Mesenchymal stem cell (in vitro differentiated cells and primary cell): Measurements from ENCODE around the gene RBFA.

Source experiments
- DNase-seq: peaks from one replicate; pipeline ENCODE4 v3.0.0-alpha.2; 2013
- H2AFZ ChIP-seq: one replicate; pipeline ENCODE4 v1.6.1; 2013; ENCODE audit warnings: low read depth, mild to moderate bottlenecking, control low read depth, inconsistent platforms, low read length, moderate library complexity
- H2AK5ac ChIP-seq: 2 replicates; pipeline ENCODE4 v1.6.1; 2013; ENCODE audit warnings: low read length, moderate library complexity, mild to moderate bottlenecking, inconsistent platforms; ENCODE audit not compliant: severe bottlenecking
- H2BK120ac ChIP-seq: one replicate; pipeline ENCODE4 v1.6.1; 2013; ENCODE audit warnings: low read depth, mild to moderate bottlenecking, inconsistent platforms, low read length, moderate library complexity
- H2BK12ac ChIP-seq, 2 experiments: one replicate each; pipeline ENCODE4 v1.6.1; 2013; ENCODE audit warnings: inconsistent platforms in 2 of 2, low read length in 2 of 2, mild to moderate bottlenecking in 2 of 2, moderate library complexity in 2 of 2, control low read depth in 1 of 2
- H2BK15ac ChIP-seq: one replicate; pipeline ENCODE4 v1.6.1; 2013; ENCODE audit warnings: mild to moderate bottlenecking, low read depth, inconsistent platforms; ENCODE audit not compliant: poor library complexity, severe bottlenecking
- H2BK5ac ChIP-seq: 2 replicates; pipeline ENCODE4 v1.6.1; 2013; ENCODE audit warnings: low read depth, mild to moderate bottlenecking, low read length, control low read depth, inconsistent platforms; ENCODE audit not compliant: poor library complexity, severe bottlenecking
- H3K14ac ChIP-seq, 2 experiments: one replicate each; pipeline ENCODE4 v1.6.1; 2013; ENCODE audit warnings: inconsistent platforms in 2 of 2, low read length in 2 of 2, control low read depth in 1 of 2, mild to moderate bottlenecking in 1 of 2, moderate library complexity in 1 of 2
- H3K18ac ChIP-seq, 2 experiments: one replicate each; pipeline ENCODE4 v1.6.1; 2013; ENCODE audit warnings: inconsistent platforms in 2 of 2, low read length in 2 of 2, control low read depth in 1 of 2, low read depth in 1 of 2, mild to moderate bottlenecking in 1 of 2
- H3K23ac ChIP-seq, 2 experiments: one replicate each; pipeline ENCODE4 v1.6.1; 2013; ENCODE audit warnings: inconsistent platforms in 2 of 2, low read length in 2 of 2, mild to moderate bottlenecking in 2 of 2, moderate library complexity in 2 of 2, control low read depth in 1 of 2
- H3K27ac ChIP-seq: 2 replicates; pipeline ENCODE4 v1.5.1; 2013; ENCODE audit warnings: mild to moderate bottlenecking, moderate library complexity, low read length, control low read depth, inconsistent platforms; ENCODE audit not compliant: poor library complexity, severe bottlenecking
- H3K27me3 ChIP-seq, 2 experiments: 2 replicates each; pipeline versions ENCODE4 v1.6.1 to v1.7.0; 2013; ENCODE audit warnings: low read length in 2 of 2, mild to moderate bottlenecking in 2 of 2, moderate library complexity in 2 of 2, control low read depth in 1 of 2, inconsistent platforms in 1 of 2; ENCODE audit not compliant: control insufficient read depth in 1 of 2, insufficient read depth in 1 of 2
- H3K36me3 ChIP-seq, 2 experiments: 2 replicates each; pipeline versions ENCODE4 v1.6.1 to v1.7.0; 2013; ENCODE audit warnings: low read length in 2 of 2, control low read depth in 1 of 2, inconsistent platforms in 1 of 2, low read depth in 1 of 2, mild to moderate bottlenecking in 1 of 2; ENCODE audit not compliant: insufficient read depth in 2 of 2, control insufficient read depth in 1 of 2
- H3K4ac ChIP-seq, 2 experiments: one replicate each; pipeline ENCODE4 v1.6.1; 2013; ENCODE audit warnings: inconsistent platforms in 2 of 2, low read length in 2 of 2, mild to moderate bottlenecking in 2 of 2, moderate library complexity in 2 of 2, control low read depth in 1 of 2, low read depth in 1 of 2
- H3K4me1 ChIP-seq: 2 replicates; pipeline ENCODE4 v1.6.1; 2013; ENCODE audit warnings: low read depth, low read length, control low read depth; ENCODE audit not compliant: control insufficient read depth, insufficient read depth
- H3K4me2 ChIP-seq: 2 replicates; pipeline ENCODE4 v1.6.1; 2013; ENCODE audit warnings: low read length, mild to moderate bottlenecking, inconsistent platforms; ENCODE audit not compliant: poor library complexity, severe bottlenecking
- H3K4me3 ChIP-seq, 2 experiments: 2 replicates each; pipeline versions ENCODE4 v1.5.1 to v1.7.0; 2013; ENCODE audit warnings: low read length in 2 of 2, mild to moderate bottlenecking in 2 of 2, control low read depth in 1 of 2, low read depth in 1 of 2; ENCODE audit not compliant: insufficient read depth in 1 of 2
- H3K79me1 ChIP-seq: replicated peaks from 2 replicates; pipeline ENCODE4 v1.6.1; 2013; ENCODE audit warnings: mild to moderate bottlenecking, control low read depth, low read length, inconsistent platforms; ENCODE audit not compliant: poor library complexity, severe bottlenecking
- H3K9ac ChIP-seq: 2 replicates; pipeline ENCODE4 v1.7.0; 2013; ENCODE audit warnings: mild to moderate bottlenecking, low read length, moderate library complexity
- H3K9me3 ChIP-seq: 2 replicates; pipeline ENCODE4 v1.7.0; 2013; ENCODE audit warnings: mild to moderate bottlenecking, low read length; ENCODE audit not compliant: control insufficient read depth
- H4K8ac ChIP-seq: one replicate; pipeline ENCODE4 v1.6.1; 2013; ENCODE audit warnings: inconsistent platforms, mild to moderate bottlenecking, low read length, moderate library complexity
- H4K91ac ChIP-seq: one replicate; pipeline ENCODE4 v1.6.1; 2013; ENCODE audit warnings: mild to moderate bottlenecking, low read length, inconsistent platforms
- WGBS: methylation state at CpG from one replicate; pipeline ENCODE4 v1.1.7; 2013; ENCODE audit warnings: mixed read lengths; 5-methylcytosine and 5-hydroxymethylcytosine counted together

RBFA gene

DNA sequence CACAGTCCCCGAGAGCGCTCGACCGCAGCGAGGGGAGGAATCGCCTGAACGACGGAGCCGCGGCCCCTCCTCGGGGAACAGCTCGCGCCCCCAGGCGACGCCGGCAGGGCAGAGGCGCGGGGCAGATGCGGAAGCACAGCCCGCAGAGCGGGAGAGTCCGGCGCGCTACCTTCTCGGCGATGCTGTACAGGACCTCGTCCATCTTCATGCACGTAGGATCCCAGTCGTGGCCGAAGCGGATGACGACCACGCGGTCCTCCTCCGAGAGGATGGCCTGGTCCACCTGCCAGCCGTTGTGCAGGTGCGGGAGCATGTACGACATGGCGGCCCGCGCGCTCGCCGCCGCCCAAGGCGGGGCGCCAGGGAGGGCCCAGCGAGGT, 46.2 kb upstream of the RBFA start:
- Histone ChIP-seq H3K18ac (peak overlapping the region; percentile 64 to 72), H3K4me2 (peak overlapping the region; percentile 84), H4K91ac (peak overlapping the region; percentile 94), H4K8ac (peak overlapping the region; percentile 94), H3K79me1 (peaks cover 3% of the 10 kb centered on the region), H2BK12ac (peak overlapping the region in 1 of 2 experiments; percentile 72), H2BK5ac (no peak overlapping the region), H3K27me3 (no peaks in the 10 kb centered on the region), H3K27ac (no peak overlapping the region), H3K23ac (peak overlapping the region in 1 of 2 experiments; percentile 6), H2BK15ac (no peak overlapping the region), H2AFZ (peak overlapping the region; percentile 63), H3K4me1 (peaks cover 13% of the 10 kb centered on the region), H2BK120ac (peak overlapping the region; percentile 15), H3K4me3 (peak overlapping the region; percentile 88 to 97), H2AK5ac (no peak overlapping the region), H3K36me3 (peaks cover 7 to 13% of the 10 kb centered on the region in 2 experiments), H3K14ac (peak overlapping the region in 1 of 2 experiments; percentile 63), H3K4ac (peak overlapping the region; percentile 15 to 84), H3K9me3 (no peaks in the 10 kb centered on the region), H3K9ac (peak overlapping the region; percentile 100)
- under 1% methylated on average over 46 of the region's 48 CpGs for WGBS
- DNase-seq = peak; percentile 70

DNA sequence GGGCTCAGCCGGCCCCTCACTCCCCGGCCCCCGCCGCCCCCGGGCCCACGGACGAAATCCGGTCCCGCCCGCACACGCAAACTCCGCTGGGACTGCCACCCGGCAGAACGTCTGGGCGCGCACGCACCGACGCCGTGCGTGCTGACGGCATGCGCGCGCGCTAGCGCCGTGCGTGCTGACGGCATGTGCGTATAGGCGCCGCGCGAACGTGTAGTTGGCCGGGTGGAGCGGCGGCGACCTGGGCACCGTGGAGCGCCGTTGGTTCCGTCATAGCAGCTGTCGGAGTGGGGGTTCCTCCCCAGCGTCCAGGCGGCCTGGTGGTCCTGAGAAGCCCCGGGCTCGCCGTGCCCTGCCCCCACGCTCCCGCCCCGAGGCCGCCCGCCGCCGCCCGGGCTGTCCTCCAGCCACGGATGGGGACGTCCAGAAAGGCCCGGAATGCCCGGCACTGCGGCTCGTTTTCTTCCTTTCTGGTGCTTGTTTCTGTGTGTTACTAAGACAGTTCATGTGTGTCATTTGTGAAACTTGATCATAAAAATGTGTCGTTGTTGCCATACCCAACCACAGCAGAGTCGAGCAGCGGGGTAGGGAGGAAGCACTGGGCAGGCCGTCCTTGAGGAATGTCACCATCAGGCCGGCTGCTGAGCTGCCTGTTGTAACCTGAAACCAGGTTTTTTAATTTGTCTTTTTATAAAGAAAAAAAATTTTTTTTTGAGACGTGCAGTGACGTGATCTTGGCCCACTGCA, 45.6 kb upstream of the RBFA start, which contains the start of gene TXNL4A:
Gene TXNL4A, minus strand, starts transcription at position 113 of the 744 bp plus-strand sequence. CDS start 171 bp downstream, outside the sequence.
- WGBS = 2% methylated on average over 71 of the region's 71 CpGs
- no peaks in the 10 kb centered on the region for H3K27me3 ChIP-seq
- H3K9me3 ChIP-seq = no peaks in the 10 kb centered on the region
- H2AK5ac ChIP-seq = no peak within 1 kb of the TSS
- peak within 1 kb of the TSS; percentile 88 for H3K14ac ChIP-seq
- H2BK120ac ChIP-seq = peak within 1 kb of the TSS; percentile 54
- H2BK12ac ChIP-seq = peak within 1 kb of the TSS in 1 of 2 experiments; percentile 72
- H3K4me1 ChIP-seq = peaks cover 13% of the 10 kb centered on the region
- H3K4ac ChIP-seq = peak within 1 kb of the TSS; percentile 84 to 89
- H3K23ac ChIP-seq = peak within 1 kb of the TSS in 1 of 2 experiments; percentile 6
- H2AFZ ChIP-seq = peak within 1 kb of the TSS; percentile 83
- peak within 1 kb of the TSS; percentile 63 for H3K27ac ChIP-seq
- peak within 1 kb of the TSS; percentile 99 for H4K8ac ChIP-seq
- peak within 1 kb of the TSS; percentile 96 to 97 for H3K18ac ChIP-seq
- H3K79me1 ChIP-seq = peaks cover 3% of the 10 kb centered on the region
- H2BK5ac ChIP-seq = peak within 1 kb of the TSS; percentile 24
- peak within 1 kb of the TSS; percentile 93 for H2BK15ac ChIP-seq
- DNase-seq = peak; percentile 82
- H4K91ac ChIP-seq = peak within 1 kb of the TSS; percentile 94
- H3K36me3 ChIP-seq = peaks cover 7 to 13% of the 10 kb centered on the region in 2 experiments
- peak within 1 kb of the TSS; percentile 100 for H3K9ac ChIP-seq
- peak within 1 kb of the TSS; percentile 88 to 97 for H3K4me3 ChIP-seq
- peak within 1 kb of the TSS; percentile 91 for H3K4me2 ChIP-seq

DNA sequence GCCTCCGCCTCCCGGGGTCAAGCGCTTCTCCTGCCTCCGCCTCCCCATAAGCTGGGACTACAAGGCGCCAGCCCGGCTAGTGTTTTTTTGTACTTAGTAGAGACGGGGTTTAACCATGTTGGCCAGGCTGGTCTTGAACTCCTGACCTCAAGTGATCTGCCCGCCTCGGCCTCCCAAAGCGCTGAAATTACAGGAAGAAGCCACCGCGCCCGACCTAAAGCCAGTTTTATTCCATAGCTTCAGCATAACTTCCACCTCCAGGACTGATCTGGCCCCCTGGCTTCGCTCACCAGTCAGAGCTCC, 45.1 kb upstream of the RBFA start:
- peaks cover 3% of the 10 kb centered on the region for H3K79me1 ChIP-seq
- 83% methylated on average over 14 of the region's 14 CpGs for WGBS
- H2BK15ac ChIP-seq = no peak overlapping the region
- H3K27ac ChIP-seq = no peak overlapping the region
- H3K27me3 ChIP-seq = no peaks in the 10 kb centered on the region
- no peak overlapping the region for H2BK5ac ChIP-seq
- H3K14ac ChIP-seq = no peak overlapping the region
- H3K18ac ChIP-seq = no peak overlapping the region
- no peaks in the 10 kb centered on the region for H3K9me3 ChIP-seq
- H3K4me3 ChIP-seq = peak overlapping the region; percentile 88 to 97
- H4K91ac ChIP-seq = no peak overlapping the region
- DNase-seq = no peak
- H3K23ac ChIP-seq = no peak overlapping the region
- H2BK120ac ChIP-seq = no peak overlapping the region
- peaks cover 5 to 13% of the 10 kb centered on the region in 2 experiments for H3K36me3 ChIP-seq
- H3K4ac ChIP-seq = peak overlapping the region in 1 of 2 experiments; percentile 89
- no peak overlapping the region for H2BK12ac ChIP-seq
- peaks cover 11% of the 10 kb centered on the region for H3K4me1 ChIP-seq
- H2AK5ac ChIP-seq = no peak overlapping the region
- peak overlapping the region; percentile 100 for H3K9ac ChIP-seq
- peak overlapping the region; percentile 91 for H3K4me2 ChIP-seq
- H2AFZ ChIP-seq = no peak overlapping the region
- H4K8ac ChIP-seq = no peak overlapping the region

DNA sequence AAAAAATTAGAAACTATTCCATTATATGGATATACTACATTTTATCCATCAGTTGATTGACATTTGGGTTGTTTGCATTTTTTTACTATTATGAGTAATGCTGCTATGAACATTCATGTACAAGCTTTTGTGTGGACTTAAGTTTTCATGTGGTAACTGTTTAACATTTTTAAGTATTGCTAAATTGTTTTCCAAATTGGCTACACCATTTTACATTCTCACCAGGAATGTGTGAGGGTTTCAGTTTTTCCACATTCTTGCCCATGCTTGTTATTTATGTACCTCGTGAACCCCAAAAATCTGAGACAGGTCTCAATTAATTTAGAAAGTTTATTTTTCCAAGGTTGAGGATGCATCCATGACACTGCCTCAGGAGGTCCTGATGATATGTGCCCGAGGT, 42.7 kb upstream of the RBFA start:
- peaks cover 8% of the 10 kb centered on the region for H3K4me1 ChIP-seq
- no peak overlapping the region for H2BK5ac ChIP-seq
- H2BK12ac ChIP-seq = no peak overlapping the region
- H3K27ac ChIP-seq = no peak overlapping the region
- no peak overlapping the region for H2BK15ac ChIP-seq
- H3K36me3 ChIP-seq = no peaks in the 10 kb centered on the region
- H2AFZ ChIP-seq = no peak overlapping the region
- H3K4me2 ChIP-seq = no peak overlapping the region
- H3K4ac ChIP-seq = no peak overlapping the region
- peaks cover 3% of the 10 kb centered on the region for H3K79me1 ChIP-seq
- H3K9me3 ChIP-seq = no peaks in the 10 kb centered on the region
- H3K23ac ChIP-seq = no peak overlapping the region
- DNase-seq = no peak
- H3K18ac ChIP-seq = no peak overlapping the region
- no peak overlapping the region for H4K8ac ChIP-seq
- H2BK120ac ChIP-seq = no peak overlapping the region
- no peaks in the 10 kb centered on the region for H3K27me3 ChIP-seq
- no peak overlapping the region for H2AK5ac ChIP-seq
- H3K4me3 ChIP-seq = no peak overlapping the region
- H3K14ac ChIP-seq = no peak overlapping the region
- 93% methylated on average over 2 of the region's 2 CpGs for WGBS
- no peak overlapping the region for H4K91ac ChIP-seq
- H3K9ac ChIP-seq = no peak overlapping the region
